ENCODE data around the gene IL6R. TPM values are rescaled to one million over a fixed set of nuclear protein-coding genes. Genes with fewer than 3 reads are reported as not detected.

Gene IL6R
- total and polyA plus RNA-seq, 2 of the 4 experiments (the other 2 are of a cell fraction): 5.3 to 9.5 TPM

GRCh38 chr1:154398678-154399077 is 6.5 kb upstream of the IL6R start:
- H3K9me3 ChIP-seq (ENCODE audit: control insufficient read depth, insufficient read depth, low read length): no peaks in the 10 kb centered on the region
- H3K79me1 ChIP-seq (ENCODE audit: low read depth in 1 of 2, low read length in 2 of 2): no peaks in the 10 kb centered on the region
- peaks cover 15% of the 10 kb centered on the region for H3K27me3 ChIP-seq (ENCODE audit: control insufficient read depth, insufficient read depth, low read length)
- H3K9ac ChIP-seq (ENCODE audit: low read depth, low read length): no peak overlapping the region
- H3K36me3 ChIP-seq (ENCODE audit: control insufficient read depth, insufficient read depth, low read length): no peaks in the 10 kb centered on the region
- no peak for TF ChIP-seq ELK1 (IDR thresholded peaks at IDR 0.05; ENCODE audit: borderline replicate concordance, low read depth, low read length)
- no peak for TF ChIP-seq CEBPB (IDR thresholded peaks at IDR 0.05; ENCODE audit: low read depth, low read length)
- no peak for TF ChIP-seq POLR2A (IDR thresholded peaks at IDR 0.05; ENCODE audit: low read depth, low read length)
- TF ChIP-seq CTCF (conservative IDR thresholded peaks at IDR 0.05; ENCODE audit: low read depth, low read length): no peak
- TF ChIP-seq SMC3 (IDR thresholded peaks at IDR 0.05; ENCODE audit: low read depth, low read length): no peak
- no peak for TF ChIP-seq RCOR1 (IDR thresholded peaks at IDR 0.05; ENCODE audit: insufficient replicate concordance, low read length)
- TF ChIP-seq MXI1 (IDR thresholded peaks at IDR 0.05; ENCODE audit: borderline replicate concordance, low read depth, low read length): no peak
- H2AFZ ChIP-seq (replicated peaks; ENCODE audit: low read length, poor library complexity): no peak overlapping the region
- no CpG with 5 or more reads among the region's 4 CpGs for WGBS, 2 experiments (ENCODE audit: extremely low coverage in 2 of 2, insufficient read length in 1 of 2)
- H4K8ac ChIP-seq (ENCODE audit: low read depth in 2 of 2, low read length in 2 of 2): no peak overlapping the region
- no peak overlapping the region for H3K4ac ChIP-seq (ENCODE audit: low read depth, low read length)
- no peak overlapping the region for H2BK5ac ChIP-seq (ENCODE audit: low read depth, low read length, poor library complexity, severe bottlenecking)
- no peak overlapping the region for H3K4me2 ChIP-seq (ENCODE audit: low read depth, low read length)
- H3K4me3 ChIP-seq (ENCODE audit: insufficient read depth, low read depth, low read length): no peak overlapping the region
- H3K27ac ChIP-seq (ENCODE audit: insufficient read depth, low read length): no peak overlapping the region
- H3K4me1 ChIP-seq (ENCODE audit: control insufficient read depth, insufficient read depth, low read length): no peaks in the 10 kb centered on the region
- H3K23ac ChIP-seq (ENCODE audit: low read depth, low read length): no peak overlapping the region
- intact Hi-C loops (cut with micrococcal nuclease): no loop called here
- dilution Hi-C loops (cut with HindIII; ENCODE audit: low sequenced_read_pairs, unreplicated experiment): no loop called here
- no peak overlapping the region for H3K56ac ChIP-seq (ENCODE audit: extremely low read depth, insufficient read depth, low read length)
- no peak overlapping the region for H3K18ac ChIP-seq (ENCODE audit: low read depth, low read length)
- no peaks in the 10 kb centered on the region for H3K9me1 ChIP-seq (ENCODE audit: insufficient read depth, low read length)
- no peak overlapping the region for H4K91ac ChIP-seq (ENCODE audit: insufficient read depth, low read depth, low read length)
- H2AK9ac ChIP-seq (replicated peaks; ENCODE audit: low read depth, low read length, poor library complexity): no peak overlapping the region
- in situ Hi-C loops (cut with MboI; ENCODE audit: low sequenced_read_pairs): no loop called here
- H3K14ac ChIP-seq (replicated peaks; ENCODE audit: low read depth, low read length): no peak overlapping the region
- ChIA-PET POLR2A (ENCODE audit: unreplicated experiment) (no interaction called here), CTCF (interaction anchor here (0.6 kb wide), 1 partner anchor 64 kb away, joined by 3 read pairs; no protein-coding TSS in a partner anchor)
- H4K5ac ChIP-seq (ENCODE audit: low read depth, low read length): no peak overlapping the region
- no peak overlapping the region for H2BK20ac ChIP-seq (ENCODE audit: low read depth, low read length)
- ATAC-seq (ENCODE audit: low read depth) (no peak), DNase-seq (no peak)
- no TSS peak for BruUV-seq (replicated peaks)
- no peak overlapping the region for H2BK15ac ChIP-seq (ENCODE audit: low read depth, low read length)
- no peaks in the 10 kb centered on the region; the same call in 1 of the 2 replicates for H4K20me1 ChIP-seq (ENCODE audit: insufficient read depth, low read length)
- H2BK120ac ChIP-seq (ENCODE audit: low read depth, low read length): no peak overlapping the region
- no peak overlapping the region for H2AK5ac ChIP-seq (ENCODE audit: low read depth, low read length)

Measured in IMR-90 (cell line).